DOHH2 (cell line): Measurements from ENCODE around the gene LRMDA.

ENCODE experiments used
- EZH2phosphoT487 ChIP-seq: fragments of 200-600 bp; sonication (generic); IDR thresholded peaks from 2 replicates; pipeline ENCODE4 v1.6.1; 2017; ENCODE audit warnings: borderline replicate concordance, mild to moderate bottlenecking, antibody characterized with exemption, low read length, moderate library complexity, mixed read lengths
- TF ChIP-seq, protein P1 (sequence below): fragments of 200-600 bp; sonication (generic); IDR thresholded peaks from one replicate; pipeline ENCODE4 v1.5.1; 2014; ENCODE audit warnings: antibody characterized with exemption, mild to moderate bottlenecking, low read depth, low read length; ENCODE audit not compliant: poor library complexity, severe bottlenecking

GRCh38 chr10:76040830-76041220 lies 609.4 kb downstream of the LRMDA start:
- TF ChIP-seq, protein P1, sequence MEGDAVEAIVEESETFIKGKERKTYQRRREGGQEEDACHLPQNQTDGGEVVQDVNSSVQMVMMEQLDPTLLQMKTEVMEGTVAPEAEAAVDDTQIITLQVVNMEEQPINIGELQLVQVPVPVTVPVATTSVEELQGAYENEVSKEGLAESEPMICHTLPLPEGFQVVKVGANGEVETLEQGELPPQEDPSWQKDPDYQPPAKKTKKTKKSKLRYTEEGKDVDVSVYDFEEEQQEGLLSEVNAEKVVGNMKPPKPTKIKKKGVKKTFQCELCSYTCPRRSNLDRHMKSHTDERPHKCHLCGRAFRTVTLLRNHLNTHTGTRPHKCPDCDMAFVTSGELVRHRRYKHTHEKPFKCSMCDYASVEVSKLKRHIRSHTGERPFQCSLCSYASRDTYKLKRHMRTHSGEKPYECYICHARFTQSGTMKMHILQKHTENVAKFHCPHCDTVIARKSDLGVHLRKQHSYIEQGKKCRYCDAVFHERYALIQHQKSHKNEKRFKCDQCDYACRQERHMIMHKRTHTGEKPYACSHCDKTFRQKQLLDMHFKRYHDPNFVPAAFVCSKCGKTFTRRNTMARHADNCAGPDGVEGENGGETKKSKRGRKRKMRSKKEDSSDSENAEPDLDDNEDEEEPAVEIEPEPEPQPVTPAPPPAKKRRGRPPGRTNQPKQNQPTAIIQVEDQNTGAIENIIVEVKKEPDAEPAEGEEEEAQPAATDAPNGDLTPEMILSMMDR: no peak
- TF ChIP-seq EZH2phosphoT487: no peak
